Measurements from ENCODE around the gene TTN.

The TTN gene

DNA sequence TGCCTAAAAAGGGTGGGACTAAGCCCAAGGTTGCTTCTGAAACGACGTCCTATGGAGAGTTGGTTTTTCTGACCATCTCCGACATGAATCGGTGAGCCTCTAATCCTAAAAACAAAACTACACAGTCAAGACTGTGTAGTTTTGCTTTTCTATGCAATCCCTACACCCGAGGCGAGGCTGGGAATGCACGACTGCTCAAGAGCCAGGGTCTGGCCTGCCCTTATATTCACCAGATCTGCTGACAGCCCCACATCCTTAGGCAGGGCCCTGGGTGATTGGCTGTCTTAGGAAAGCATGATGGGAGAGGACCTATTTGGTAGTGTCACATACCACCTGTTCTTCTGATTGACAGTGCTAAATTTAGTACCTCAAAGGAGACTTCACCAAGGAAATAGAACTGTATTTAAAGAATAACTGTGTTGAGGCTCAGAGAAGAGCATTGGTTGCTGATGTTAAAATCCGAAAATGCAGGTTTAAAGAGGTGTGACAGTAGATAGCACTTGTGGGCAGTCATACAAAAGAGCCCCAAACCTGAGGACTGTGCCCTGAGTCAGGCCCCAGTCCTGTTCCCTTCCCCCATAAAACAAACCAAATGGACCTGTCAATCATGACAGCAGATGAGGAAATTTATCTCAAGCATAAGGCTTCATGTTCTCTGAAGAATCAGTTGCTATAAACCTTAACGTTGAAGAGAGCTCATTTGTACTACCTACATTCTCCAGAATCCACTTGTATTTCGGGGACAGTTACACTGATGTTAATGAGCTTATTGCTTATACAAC lies at the start of gene TTN:
TSS of gene TTN (minus strand) at position 197 of the 782 bp plus-strand sequence. CDS start 2,781 bp downstream, outside the sequence.
- DNase-seq = no peak

DNA sequence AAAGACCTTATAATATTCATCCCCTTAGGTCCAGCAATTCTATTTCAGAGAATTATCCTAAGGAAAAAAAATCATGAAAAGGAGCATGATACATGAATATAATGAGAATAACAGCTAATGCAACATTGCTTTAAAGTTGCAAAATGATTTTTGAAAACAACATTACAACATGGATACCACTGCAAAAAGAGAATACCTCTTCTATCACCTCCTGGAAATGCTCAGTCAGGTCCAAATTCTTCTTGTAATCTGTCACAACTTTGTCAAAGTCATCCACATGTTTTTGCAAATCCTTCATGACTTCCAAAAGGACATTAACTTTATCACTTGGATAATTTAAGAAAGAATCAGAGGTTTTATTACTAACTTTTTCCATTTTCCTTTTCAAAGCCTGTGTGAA lies 47.9 kb upstream of the TTN start:
- DNase-seq = no peak

DNA sequence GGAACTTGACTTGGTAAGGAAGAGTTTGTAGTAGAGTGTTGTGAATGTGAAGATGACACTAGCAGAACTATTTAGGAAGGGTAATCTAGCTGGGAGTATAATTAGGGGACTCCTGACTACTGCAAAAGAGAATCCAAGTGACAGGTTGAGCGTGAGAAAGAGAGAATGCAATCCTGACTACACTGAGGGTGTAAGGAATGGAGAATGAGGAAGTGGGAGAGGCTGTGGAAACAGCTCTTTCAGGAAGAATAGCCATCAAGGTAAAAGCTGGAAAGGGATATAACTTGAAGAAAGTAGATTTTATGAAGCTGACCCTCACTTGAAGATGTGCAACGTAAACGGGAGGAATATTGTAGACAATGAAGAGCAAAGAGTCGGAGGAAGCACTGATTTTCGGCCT lies 41.1 kb upstream of the TTN start:
- no peak for DNase-seq

DNA sequence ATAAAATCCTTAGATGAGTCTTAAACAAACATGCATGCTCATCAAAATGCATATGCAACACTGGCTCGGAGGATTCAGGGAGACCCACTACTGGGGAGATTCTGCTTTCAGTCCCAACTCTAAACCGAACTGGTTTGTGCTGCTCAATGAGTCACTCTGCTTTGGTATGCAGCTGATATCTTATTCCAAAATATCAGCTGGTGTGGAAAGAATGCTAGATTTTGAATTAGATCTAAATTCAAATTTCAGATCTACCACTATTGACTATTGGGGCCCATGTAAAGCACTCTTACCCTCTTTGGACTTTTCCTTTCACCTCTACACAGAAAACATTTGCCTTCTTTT lies 39.2 kb upstream of the TTN start:
- DNase-seq = no peak

DNA sequence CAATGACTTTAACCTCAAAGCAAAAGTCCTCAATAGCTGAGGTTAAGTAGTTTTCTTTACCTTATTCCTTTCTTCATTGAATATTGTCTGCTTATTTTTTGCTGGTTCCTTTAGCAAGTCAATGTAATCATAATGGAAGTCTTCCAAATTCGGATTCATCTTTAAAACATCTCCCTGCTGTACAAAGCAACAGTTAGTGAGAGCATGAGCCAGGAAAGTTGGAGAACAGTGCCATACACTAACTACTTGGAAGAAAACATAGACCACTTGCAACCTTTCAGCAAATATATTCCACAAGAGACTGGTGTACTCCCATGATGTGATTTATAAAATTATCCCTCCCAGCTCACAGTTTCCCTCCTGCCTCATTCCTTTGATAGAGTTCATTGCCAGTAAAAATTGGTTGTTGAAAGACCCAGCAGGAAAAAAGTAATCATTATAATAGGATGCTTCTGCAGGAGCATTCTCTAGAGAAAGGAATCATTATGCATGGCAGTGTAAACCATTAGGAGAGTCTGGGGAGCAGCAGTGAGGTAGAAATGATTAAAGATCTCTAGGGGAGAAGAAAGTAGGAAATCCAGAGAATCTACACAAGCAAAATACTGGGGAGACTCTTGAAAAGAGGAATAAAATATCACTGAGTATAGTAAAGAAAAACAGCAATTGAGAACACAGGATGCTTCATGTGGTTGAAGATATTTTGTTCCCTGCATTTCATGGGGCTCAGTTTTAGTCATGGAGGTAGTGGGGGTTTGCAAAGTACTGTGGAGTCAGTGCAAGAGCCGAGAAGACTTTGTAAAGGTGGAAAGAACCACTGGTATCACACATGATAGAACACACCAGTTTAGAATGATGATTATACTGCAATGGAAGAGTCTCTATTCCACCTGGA lies 38.6 kb upstream of the TTN start:
- DNase-seq = no peak

DNA sequence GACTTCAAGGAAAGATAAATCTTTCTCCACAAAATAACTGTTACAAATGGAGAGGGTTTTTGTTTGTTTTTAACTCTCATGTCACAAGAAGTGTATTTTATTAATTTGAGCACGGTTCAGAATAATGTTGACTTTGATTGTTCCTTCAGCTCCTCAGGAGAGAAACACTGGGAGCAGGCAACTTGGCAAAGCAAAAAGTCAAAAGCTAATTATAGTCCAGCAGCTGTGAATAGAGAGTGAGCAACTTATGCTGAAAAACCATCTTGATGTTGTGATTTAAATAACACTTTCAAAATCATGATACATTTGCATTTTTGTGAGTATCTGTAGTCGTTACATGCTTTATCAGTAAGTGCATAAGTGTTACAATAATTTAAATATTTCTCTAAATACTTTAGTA lies 37.5 kb upstream of the TTN start:
- no peak for DNase-seq

DNA sequence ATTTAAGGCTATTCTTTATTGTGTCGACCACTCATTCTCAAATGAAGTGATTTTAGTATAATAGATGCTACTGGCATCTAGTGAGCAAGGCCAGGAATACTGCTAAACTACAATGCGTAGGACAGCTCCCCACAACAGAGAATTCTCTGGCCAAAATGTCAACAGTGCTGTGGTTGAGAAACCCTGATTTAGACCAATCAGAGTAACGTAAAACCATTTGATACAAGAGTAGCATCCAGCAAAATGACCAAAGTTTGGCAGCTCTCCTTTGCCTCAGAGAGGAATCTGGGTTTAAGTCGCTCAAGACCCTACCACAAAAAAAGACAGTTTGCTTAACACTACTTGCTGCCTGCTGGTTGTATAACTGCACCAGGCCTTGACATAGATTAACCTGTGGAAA lies 37.0 kb upstream of the TTN start:
- DNase-seq = no peak

DNA sequence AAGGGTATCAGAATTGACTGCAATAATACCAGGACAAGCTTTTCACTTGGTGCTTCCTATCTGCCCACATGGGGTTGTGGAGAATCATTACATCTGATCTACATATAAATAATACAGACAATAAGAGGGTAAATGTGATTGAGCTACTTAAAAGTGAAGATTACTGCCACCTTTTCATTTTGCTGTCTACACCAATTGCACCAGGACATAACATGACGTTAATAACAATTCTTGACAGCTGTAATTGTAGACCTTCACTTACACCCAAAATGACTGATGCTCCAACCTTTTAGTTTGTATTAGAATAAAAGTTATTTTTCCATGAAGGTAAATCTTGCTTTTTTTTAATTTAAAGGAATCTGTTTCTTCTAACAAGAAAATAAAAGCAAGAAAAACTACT lies 36.5 kb upstream of the TTN start:
- DNase-seq = no peak

DNA sequence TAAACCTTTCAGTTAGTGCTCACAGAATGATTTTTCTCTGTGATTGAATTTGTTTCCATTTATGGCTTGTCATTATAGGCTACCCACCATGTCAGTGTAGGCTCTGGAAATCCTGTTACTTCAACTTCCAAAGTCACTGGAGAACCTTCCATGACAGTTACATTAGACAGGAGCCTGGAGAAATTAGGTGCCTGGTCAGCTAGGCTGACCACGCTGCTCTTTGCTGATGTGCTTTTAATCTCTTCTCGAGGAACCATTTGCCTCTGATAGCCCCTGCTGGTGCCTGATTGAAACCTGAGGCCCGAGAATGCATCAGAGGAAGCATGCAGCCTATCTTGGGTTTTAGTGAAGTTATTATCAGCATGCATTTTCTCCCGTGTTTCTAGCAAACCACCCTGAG lies 29.6 kb upstream of the TTN start:
- DNase-seq = no peak

DNA sequence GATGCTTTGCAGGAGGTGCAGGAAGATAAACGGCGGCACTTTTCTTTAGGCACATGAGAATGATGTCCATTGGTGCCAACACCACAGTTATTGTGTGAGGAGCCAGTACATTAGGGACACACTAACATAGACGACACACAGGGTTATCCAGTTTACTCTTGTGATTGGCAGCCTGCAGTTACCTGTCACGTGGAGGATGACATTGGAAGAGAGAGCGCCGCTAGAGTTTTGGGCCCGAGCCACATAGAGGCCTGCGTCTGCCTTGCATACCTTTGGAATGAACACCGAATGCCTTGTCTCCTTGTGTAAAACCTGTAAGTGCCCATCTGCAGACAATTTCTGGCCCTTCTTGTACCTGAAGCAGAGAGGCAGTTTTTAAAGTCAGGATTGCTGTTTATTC lies 26.9 kb upstream of the TTN start:
- no peak for DNase-seq

DNA sequence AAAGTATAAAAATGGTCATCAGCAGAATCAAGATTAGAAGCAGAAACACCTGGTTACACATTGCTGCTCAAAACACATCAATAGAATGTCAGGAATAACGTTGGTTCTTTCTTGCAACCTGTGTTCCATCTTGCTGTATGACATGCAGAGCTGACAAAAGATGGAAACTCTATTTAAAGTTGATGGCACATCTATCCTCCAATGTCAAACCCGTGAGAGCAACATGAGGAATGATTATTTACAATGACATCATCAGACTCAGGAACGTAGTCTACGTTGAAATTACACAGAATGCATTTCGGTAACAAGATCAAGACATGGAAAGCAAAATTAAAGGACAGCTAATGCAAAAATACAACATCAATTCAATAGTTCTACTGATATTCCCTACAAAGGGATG lies 26.2 kb upstream of the TTN start:
- no peak for DNase-seq

DNA sequence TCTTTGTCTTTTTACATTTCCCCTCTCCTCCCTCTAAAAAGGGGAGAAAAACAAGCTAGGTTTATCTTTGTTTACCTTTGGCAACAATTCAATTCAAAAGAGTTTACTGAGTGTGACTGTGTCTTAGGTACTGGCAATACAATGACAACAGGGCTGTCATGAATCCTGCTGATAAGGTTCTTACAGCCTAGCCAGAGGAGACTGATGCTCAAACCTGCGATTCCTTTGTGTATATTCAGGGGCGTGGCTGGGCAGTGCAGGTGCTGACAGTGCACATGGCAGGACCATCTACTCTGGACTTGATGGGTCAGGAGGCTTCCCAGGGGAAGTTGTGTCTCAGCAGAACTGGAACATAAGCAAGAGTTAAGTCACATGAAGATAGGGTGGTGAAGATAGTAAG lies 23.2 kb upstream of the TTN start:
- no peak for DNase-seq

DNA sequence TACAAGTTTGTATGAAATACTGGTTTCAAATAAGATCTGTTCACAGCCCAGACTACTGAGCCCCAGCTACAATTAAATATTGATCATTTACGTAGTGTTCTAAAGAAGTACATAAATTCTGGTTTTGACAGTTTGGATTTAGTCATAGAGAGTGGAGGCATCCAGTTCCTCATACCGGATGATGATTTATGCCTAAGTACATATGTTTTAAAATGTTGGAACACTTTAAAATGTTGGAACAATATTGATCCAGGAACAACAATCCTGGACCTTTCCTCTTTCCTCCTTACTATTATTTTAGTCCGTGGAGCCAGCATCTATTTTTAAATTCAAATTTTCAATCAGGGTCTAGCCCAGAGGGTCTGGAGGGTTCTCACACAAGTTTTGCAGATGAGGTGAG lies 22.8 kb upstream of the TTN start:
- DNase-seq = no peak

DNA sequence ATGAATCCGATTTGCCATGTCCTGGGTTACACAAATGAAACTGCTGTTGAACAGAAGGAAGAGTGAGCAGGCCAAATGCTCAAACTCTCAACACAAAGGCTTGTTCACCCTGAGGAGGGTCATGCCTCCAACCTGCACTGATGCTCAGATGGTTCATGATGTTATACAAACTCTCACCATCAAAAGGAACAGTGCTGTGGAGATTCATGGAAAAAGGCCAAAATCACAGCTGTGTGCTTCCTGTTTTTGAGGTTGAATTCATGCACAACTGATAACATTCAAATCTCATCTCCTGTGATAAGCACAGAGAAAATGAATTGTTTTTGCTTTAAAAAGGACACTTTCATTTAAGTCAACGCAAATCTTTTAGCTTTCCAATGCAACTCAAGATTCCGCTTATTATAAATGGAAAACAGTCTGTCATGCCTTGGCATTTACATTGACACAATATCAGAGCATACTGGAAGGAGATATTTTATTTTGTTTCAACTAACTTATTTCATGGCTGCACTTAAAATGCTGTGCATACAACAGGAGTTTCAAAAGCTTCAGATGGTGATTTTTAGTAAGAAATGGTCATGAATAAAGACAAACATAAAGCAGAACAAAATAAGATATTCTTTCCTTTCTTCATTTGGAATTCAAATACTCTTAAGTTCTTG lies 22.2 kb upstream of the TTN start:
- no peak for DNase-seq

DNA sequence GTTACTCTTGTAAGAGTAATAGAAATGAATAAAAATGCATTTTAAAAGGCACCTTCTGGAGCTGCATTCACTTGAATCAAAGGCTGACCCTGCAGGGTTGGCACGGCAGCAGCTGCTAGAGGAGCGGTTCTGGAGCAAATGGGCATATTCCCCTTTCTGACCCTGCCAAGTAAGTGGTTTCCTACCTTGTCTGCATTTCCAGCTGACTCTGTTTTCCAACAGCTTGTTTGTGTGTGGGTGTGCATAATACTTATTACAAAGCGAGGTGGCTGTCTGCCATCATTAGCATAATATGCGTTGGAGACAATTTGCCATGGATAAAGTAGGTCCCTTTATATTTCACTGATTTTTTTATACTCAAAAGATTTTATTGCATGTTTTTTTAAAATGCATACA lies 21.3 kb upstream of the TTN start:
- no peak for DNase-seq

DNA sequence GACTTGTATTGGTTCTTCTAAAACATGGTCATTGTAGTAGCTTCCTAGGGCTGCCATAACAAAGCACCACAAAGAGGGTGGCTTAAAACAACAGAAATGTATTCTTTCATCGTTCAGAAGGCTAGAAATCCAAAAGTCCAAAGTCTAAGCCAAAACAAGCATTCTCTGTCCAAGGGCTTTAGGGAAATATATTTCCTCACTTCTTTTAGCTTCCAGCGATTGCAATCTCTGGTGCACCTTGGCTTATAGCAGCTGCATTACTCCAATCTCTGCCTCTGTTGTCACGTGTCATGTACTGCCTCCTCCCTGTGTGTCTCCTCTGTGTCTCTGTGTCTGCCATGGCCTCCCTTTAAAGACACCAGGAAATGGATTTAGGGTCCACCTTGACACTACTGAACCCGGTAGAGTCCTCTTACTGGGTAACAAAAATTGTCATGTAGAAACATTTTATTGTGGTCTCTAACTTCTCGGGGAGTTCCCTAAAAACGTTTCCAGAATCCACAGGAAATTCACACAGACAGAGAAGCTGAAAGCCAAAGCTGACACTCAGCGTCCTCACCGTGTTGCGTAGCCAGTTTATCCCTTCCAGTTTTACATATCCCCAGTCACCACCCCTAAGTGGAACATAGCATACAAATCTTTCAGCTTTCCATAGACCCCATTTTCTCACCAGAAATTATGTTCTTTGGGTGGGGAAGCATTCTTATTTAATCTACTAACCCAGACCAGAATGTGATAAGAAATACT lies 20.7 kb upstream of the TTN start:
- DNase-seq = no peak

DNA sequence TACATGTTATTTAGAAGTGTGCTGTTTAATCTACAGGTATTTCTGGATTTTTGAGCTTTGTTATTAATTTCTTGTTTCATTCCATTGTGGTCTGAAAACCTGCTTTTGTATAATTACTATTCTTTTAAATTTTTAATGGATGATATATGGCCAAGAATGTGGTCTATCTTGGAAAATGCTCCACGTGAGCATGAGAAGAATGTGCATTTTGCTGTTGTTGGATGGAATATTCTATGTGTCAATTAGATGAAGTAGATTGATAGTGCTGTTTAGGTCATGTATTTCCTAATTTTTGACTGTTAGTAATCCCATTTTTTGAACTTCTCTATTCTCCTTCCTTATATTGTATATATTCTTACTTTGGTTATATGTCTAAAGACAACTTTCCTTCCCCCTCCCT lies 19.9 kb upstream of the TTN start:
- no peak for DNase-seq

DNA sequence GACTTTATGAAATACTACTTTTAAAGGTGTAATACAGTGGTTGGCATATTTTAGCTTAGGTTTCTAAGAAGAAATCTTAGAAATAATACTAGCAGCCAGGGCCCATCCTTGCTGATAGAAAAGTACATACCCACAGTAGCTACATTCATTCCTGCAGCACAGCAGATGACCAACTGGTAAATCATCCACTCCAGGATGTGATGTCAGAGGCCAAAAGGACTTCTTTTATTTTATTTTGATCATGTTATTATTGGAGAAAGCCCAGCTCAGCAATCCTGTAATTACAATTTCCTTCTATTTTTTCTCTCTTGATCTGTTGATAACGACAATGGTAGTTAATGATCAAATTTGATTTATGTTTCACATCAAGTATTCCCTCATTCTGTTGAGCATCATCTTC lies 18.0 kb upstream of the TTN start:
- no peak for DNase-seq

DNA sequence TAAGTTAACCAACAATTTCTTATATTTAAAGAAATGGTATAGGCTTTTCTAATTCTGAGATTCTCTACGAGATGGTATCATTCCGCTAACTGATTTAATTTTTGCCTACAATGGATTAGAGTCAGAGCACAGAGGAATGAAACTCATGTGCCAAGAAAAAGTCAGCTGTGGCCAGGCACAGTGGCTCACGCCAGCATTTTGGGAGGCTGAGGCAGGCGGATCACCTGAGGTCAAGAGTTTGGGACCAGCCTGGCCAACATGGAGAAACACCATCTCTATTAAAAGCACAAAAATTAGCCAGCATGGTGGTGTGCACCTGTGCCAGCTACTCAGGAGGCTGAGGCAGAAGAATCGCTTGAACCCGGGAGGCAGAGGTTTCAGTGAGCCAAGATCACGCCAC lies 17.0 kb upstream of the TTN start:
- no peak for DNase-seq

DNA sequence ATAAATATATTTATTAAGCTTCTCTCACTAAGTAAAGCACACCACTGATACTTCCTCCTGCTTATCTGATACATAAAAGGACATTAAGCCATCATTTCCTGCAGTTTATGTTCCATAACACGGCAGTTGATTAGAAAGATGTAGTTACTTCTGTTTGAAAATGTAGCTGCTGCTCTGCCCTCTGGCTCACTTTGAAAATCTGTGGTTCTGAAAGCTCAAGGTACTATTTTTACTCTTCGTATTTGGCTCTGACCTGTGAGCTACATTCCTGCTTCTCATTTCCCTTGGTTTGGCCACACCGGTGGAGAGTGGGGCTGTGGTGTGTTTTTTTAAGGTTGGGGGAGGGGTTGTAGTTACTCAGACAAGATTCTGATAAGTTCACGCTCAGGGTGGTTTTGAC lies 12.8 kb upstream of the TTN start:
- DNase-seq = no peak

DNA sequence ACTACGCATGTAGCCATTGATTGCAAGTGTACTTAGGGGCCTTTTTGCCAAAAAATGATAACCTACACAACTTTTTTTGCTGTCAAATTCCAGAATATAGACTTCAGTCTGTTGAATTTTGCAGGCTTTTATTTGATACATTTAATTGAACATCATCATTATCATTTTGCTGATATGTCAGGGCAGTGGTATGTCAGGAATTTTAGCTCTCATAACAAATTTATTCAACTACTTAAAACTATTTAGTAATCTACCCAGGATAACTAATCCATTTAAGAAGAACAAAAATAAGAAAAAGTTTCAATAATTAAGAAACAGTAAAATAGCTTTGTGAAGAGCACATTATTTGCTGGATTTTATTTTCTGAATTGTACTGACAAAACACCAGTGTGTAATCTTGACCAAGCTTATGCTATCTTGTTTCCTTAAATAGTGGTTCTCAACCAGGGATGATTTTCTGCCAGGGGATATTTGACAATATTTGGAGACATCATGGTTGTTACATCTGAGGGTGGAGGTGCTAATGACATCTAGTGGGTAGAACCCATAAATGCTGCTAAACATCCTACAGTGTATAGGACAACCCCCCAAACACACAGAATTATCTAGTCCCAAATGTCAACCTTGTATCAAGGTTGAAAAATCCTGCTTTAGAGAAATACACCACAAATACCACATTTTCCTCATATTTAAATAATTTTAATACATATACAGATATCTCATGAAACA lies 12.1 kb upstream of the TTN start:
- DNase-seq = no peak

DNA sequence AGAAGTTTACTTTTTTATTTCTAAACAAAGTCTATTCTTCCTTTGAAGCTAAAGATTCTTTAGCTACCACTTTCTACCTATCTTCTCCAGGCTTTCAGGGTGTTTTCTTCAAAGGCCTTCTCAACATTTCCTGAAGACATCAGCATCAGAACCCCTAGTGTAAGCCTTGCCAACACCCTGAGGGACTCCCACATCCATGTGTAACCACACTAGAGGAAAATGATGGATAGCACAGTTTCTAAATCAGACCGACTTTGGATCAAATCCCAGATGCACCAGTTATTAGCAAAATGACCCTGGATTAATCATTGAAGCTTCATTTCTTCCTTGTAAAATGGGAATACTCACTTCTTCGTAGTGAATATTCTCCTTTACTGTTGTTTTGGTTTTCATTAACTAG lies 4.7 kb upstream of the TTN start:
- DNase-seq = no peak

DNA sequence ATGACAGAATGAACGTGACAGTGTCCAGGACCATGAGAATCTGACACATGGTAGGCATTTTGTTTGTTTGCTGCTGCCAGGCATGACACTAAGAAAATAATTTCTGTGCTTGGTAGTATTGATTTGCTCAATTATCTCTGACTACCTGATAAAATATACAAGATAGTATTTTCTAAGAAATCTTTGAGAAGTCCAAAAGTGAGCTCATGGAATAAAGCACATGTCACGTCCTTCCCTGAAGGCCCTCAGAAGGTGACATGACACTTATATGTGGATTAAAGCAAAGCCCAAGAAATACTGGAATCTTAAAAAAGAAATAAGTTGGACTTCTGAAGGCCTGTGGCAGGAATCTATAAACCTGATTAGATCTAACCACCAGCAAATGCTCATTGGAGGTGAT lies 3.8 kb upstream of the TTN start:
- DNase-seq = no peak

Data from DMS 273 treated with DMSO at 0.1 percent for 48 hours (cell line).